ENCODE measurements around the gene DIAPH1.
A peak's percentile ranks its signal among the peaks of the same experiment; 100 is the strongest.

Gene DIAPH1

GRCh38 chr5:141618804-141619554 lies at the start of gene DIAPH1:
Gene DIAPH1, minus strand, starts transcription at chr5:141619000. Its CDS starts 86 bp downstream, at chr5:141618914.
- DNase-seq (ENCODE audit: low spot score), result peak; percentile 92
- FAIRE-seq, result peak; percentile 9

GRCh38 chr5:141665995-141666940 lies 47.5 kb upstream of the DIAPH1 start:
- no peak for FAIRE-seq

GRCh38 chr5:141664733-141665461 lies 46.1 kb upstream of the DIAPH1 start:
- FAIRE-seq (no peak), DNase-seq (ENCODE audit: low spot score) (peak; percentile 61)

More at GRCh38 chr5:141665995-141666940, 47.5 kb upstream of the DIAPH1 start:
- no peak for DNase-seq (ENCODE audit: low spot score)

- FAIRE-seq (no peak), DNase-seq (ENCODE audit: low spot score) (no peak)
These were observed 44.7 kb upstream of the DIAPH1 start for GRCh38 chr5:141663506-141663905.

- no peak for FAIRE-seq
- DNase-seq (ENCODE audit: low spot score), result no peak
These were observed 43.2 kb upstream of the DIAPH1 start for GRCh38 chr5:141662028-141662427.

GRCh38 chr5:141657937-141658545 lies 39.2 kb upstream of the DIAPH1 start:
- FAIRE-seq (no peak), DNase-seq (ENCODE audit: low spot score) (peak; percentile 58)

GRCh38 chr5:141657404-141657803 lies 38.6 kb upstream of the DIAPH1 start:
- FAIRE-seq, result no peak
- no peak for DNase-seq (ENCODE audit: low spot score)

- DNase-seq (ENCODE audit: low spot score), result no peak
- no peak for FAIRE-seq
These were observed 37.6 kb upstream of the DIAPH1 start for GRCh38 chr5:141656396-141656795.

GRCh38 chr5:141655020-141655419 lies 36.2 kb upstream of the DIAPH1 start:
- DNase-seq (ENCODE audit: low spot score), result no peak
- FAIRE-seq, result no peak

GRCh38 chr5:141654298-141654697 lies 35.5 kb upstream of the DIAPH1 start:
- DNase-seq (ENCODE audit: low spot score), result peak; percentile 17
- FAIRE-seq, result no peak

- no peak for FAIRE-seq
- DNase-seq (ENCODE audit: low spot score), result no peak
These were observed 32.9 kb upstream of the DIAPH1 start for GRCh38 chr5:141651728-141652105.

- DNase-seq (ENCODE audit: low spot score) (peak; percentile 85), FAIRE-seq (no peak)
These were observed 32.3 kb upstream of the DIAPH1 start, which contains the start of gene FCHSD1 for GRCh38 chr5:141650851-141651727. Gene FCHSD1, minus strand, starts transcription at chr5:141651418. Its CDS starts 50 bp downstream, at chr5:141651368.

GRCh38 chr5:141649972-141650371 lies 31.2 kb upstream of the DIAPH1 start:
- FAIRE-seq, result no peak

GRCh38 chr5:141649056-141649688 lies 30.4 kb upstream of the DIAPH1 start:
- no peak for FAIRE-seq
- DNase-seq (ENCODE audit: low spot score), result no peak

More at GRCh38 chr5:141649972-141650371, 31.2 kb upstream of the DIAPH1 start:
- DNase-seq (ENCODE audit: low spot score), result no peak

- no peak for DNase-seq (ENCODE audit: low spot score)
- FAIRE-seq, result no peak
These were observed 29.1 kb upstream of the DIAPH1 start for GRCh38 chr5:141647851-141648250.

- FAIRE-seq (no peak), DNase-seq (ENCODE audit: low spot score) (no peak)
These were observed 28.4 kb upstream of the DIAPH1 start for GRCh38 chr5:141647242-141647641.

- no peak for FAIRE-seq
- DNase-seq (ENCODE audit: low spot score), result no peak
These were observed 27.2 kb upstream of the DIAPH1 start for GRCh38 chr5:141646026-141646425.

GRCh38 chr5:141641634-141642267 lies 23.0 kb upstream of the DIAPH1 start:
- DNase-seq (ENCODE audit: low spot score) (peak; percentile 63), FAIRE-seq (no peak)

- FAIRE-seq, result no peak
These were observed 21.9 kb upstream of the DIAPH1 start for GRCh38 chr5:141640698-141641097.

More at GRCh38 chr5:141640698-141641097, 21.9 kb upstream of the DIAPH1 start:
- DNase-seq (ENCODE audit: low spot score), result no peak

Data from urothelium cell line (cell line).